HG02973 (cell line): Measurements from ENCODE around the gene ZNF417.
"Not testable (repeated sequence)": the region's sequence is repeated elsewhere in the genome, so short reads cannot be mapped to it uniquely, and the experiment has no call there.

Experiments used
- ATAC-seq: cut with Tn5 transposase; IDR thresholded peaks from one replicate; pipeline ENCODE4 v1.9.1; 2021; ENCODE audit warnings: moderate library complexity; ENCODE audit not compliant: unreplicated experiment

Gene ZNF417

DNA sequence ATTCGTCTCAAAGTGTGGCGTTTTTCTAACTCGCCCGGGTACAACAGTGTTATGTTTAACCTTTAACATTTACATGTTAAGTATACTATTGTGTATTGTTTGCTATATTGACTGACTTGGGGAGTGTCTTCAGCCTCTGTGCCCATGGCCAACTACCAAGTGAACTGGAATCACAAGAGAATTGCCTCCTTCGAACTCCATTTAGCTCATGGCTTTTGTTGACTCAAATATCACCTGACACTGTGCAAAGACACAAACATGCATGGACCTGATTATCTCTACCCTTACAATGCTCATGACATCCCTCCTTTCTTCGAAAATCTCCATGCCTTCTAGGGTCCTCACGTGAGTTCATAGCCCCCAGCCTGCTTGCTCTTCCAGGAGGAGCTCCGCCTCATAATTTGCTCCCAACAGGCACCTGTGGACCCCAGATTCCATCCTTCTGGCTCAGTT, 28.3 kb downstream of the ZNF417 start:
- no peak for ATAC-seq

DNA sequence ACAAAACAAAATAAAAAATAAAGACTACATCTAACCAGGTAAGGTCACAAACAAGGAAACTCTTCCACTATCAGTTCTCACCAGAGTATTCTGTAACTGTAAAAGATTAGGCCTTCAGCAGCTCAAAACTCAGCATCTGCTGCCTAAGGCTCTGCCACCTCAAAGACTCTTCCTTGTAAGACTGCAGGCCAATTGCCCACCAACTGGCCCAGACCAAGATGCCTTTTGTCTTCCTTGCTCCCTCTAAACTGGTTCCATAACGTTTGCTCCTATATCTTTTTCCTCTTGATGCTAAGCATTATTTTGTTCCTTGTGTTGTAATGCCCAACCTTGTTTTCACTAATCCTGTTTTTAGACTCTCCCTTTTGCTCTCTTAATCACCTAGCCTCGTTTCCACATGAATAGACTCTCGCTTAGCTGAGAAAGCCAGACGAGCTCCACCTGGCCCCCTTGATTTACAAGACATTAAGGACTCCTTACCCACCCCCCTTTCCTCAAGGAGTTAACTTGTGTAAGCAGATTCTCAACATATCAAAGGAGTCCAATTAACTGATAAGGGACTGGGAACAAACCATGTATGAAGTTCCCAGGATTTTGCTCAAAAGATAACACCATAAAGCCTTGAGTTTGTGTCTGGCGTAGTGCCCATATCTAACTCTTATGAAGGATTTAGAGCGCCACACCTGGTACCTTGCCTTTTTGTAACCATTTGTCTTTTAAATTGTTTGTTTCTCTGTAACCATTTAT, 29.0 kb downstream of the ZNF417 start:
- ATAC-seq, result no peak

DNA sequence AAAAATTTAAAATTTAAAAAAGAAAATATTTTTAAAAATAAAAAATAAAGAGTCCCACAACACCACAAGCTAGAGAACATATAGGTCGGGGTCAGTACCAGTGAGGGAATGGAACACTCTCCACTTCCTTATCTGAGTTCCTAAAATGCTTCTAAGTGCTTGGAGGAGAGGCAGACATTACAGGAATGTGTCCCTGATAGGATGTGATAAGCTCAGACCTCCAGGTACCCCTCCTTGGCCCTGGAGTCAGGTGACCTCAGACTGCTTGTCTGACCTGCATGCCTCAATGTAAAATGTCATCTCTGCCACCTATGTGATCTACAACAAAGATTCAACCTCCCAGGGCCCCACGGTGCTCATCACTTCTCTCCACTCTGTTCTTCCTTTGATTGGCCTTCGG, 30.3 kb downstream of the ZNF417 start:
- ATAC-seq, result no peak

DNA sequence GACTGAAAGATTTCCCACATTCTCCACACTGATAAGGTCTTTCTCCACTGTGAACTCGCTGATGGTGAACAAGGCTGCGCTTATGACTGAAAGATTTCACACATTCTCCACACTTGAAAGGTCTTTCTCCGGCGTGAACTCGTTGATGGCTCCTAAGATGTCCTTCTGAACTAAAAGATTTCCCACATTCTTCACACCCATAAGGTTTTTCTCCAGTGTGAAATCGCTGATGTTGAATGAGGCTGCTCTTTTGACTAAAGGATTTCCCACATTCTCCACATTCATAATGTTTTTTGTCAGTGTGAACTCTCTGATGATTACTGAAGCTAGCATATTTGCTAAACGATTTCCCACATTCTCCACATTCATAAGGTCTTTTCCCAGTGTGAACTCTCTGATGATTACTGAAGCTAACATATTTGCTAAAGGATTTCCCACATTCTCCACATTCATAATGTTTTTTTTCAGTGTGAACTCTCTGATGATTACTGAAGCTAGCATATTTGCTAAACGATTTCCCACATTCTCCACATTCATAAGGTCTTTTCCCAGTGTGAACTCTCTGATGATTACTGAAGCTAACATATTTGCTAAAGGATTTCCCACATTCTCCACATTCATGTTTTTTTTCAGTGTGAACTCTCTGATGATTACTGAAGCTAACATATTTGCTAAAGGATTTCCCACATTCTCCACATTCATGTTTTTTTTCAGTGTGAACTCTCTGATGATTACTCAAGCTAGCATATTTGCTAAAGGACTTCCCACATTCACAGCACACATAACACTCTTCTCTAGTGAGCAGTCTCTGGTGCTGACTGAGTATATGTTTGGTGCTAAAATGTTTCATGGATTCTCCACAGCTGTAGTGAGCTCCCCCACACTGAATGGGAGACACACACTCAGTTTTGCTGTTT, 42.3 kb downstream of the ZNF417 start:
- not testable (repeated sequence) for ATAC-seq

DNA sequence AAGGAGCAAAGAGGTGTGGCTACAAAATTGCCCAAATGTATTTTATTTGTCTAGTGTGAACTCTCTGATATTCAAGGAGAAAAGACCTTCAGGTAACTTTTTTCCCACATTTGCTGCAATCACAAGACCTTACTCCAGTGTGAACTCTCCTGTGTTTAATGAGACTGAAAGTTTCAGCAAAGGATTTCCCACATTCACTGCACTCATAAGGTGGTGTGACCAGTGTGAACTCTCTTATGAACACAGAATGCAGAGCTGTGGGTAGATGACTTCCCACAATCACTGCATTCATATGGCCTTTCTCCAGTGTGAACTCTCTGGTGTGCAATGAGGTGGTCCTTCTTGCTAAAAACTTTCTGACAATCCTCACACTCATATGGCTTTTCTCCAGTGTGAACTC, 43.9 kb downstream of the ZNF417 start:
- ATAC-seq, result no peak

DNA sequence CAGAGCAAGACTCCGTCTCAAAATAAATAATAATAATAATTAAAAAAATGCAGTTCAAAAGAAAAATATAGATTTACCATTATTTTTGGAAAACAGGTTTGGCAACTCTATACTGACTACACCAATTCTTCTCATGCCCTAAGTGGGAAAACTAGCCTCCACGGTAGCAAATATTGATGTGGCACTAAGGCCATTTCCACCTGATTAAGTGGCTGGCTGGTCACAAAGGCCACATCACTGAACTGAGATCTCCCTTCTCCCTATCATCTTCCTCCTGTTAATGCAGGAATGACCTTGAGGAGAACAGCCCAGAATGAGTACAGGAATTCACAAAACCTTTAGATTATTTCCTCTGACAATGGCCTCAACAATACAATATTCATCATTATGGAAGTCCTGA, 46.2 kb downstream of the ZNF417 start:
- ATAC-seq, result no peak

DNA sequence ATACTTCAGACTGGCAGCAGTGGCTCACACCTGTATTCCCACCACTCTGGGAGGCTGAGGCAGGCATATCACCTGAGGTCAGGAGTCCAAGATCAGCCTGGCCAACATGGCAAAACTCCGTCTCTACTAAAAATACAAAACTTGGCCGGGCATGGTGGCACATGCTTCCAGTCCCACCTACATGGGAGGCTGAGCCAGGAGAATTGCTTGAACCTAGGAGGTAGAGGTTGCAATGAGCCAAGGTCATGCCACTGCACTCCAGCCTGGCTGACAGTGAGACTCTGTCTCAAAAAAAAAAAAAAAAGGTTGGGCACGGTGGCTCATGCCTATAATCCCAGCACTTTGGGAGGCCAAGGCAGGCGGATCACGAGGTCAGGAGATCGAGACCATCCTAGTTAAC, 46.7 kb downstream of the ZNF417 start:
- ATAC-seq, result not testable (repeated sequence)

DNA sequence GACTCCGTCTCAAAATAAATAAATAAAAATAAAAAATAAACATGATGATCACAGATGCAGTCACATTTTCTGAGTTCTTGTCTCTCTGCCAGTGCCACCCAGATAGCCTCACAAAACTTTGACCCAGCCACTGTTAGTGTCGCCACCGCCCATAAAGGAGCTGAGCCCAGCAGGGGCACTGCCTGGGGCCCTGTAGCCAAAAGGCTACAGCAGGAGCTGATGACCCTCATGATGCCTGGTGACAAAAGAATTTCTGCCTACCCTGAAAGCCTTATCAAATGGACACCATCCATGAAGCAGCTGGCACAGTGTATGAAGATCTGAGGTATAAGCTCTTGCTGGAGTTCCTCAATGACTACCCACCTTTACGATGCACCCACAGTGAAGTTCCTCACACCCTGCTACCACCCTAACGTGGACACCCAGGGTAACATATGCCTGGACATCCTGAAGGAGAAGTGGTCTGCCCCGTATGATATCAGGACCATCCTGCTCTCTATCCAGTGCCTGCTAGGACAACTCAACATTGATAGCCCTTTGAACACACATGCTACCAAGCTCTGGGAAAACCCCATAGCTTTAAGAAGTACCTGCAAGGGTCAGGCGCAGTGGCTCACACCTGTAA, 48.4 kb downstream of the ZNF417 start:
- no peak for ATAC-seq
